MM.1S (cell line): ENCODE measurements around the gene ADISSP.

Experiments
- EZH2 ChIP-seq: fragments of 300-600 bp; sonication (generic); optimal IDR thresholded peaks from 2 replicates; pipeline ENCODE3; 2017; ENCODE audit warnings: low read depth, mild to moderate bottlenecking, antibody characterized with exemption, low read length, mixed read lengths
- TF ChIP-seq, protein P1 (sequence below): fragments of 300-600 bp; sonication (generic); IDR thresholded peaks from 2 replicates; pipeline ENCODE4 v1.5.1; 2016; ENCODE audit warnings: antibody characterized with exemption, low read length, mixed read lengths

DNA sequence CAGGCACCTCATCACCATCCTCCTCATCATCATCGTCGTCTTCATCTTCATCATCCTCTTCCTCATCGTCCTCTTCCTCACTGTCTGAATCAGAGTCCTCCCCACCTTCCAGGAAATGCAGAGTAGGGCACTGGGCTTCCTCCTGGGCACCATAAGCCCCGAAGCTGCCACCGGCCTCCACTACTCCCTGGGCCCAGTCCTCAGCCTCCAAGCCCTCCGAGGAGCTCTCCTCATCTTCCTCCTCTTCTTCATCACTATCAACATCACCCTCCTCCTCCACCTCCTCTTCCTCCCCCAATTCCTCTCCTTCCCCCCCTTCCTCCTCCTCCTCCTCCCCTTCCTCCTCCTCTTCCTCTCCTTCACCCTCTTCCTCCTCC lies 17.3 kb upstream of the ADISSP start:
- no peak for TF ChIP-seq EZH2
- TF ChIP-seq, protein P1, sequence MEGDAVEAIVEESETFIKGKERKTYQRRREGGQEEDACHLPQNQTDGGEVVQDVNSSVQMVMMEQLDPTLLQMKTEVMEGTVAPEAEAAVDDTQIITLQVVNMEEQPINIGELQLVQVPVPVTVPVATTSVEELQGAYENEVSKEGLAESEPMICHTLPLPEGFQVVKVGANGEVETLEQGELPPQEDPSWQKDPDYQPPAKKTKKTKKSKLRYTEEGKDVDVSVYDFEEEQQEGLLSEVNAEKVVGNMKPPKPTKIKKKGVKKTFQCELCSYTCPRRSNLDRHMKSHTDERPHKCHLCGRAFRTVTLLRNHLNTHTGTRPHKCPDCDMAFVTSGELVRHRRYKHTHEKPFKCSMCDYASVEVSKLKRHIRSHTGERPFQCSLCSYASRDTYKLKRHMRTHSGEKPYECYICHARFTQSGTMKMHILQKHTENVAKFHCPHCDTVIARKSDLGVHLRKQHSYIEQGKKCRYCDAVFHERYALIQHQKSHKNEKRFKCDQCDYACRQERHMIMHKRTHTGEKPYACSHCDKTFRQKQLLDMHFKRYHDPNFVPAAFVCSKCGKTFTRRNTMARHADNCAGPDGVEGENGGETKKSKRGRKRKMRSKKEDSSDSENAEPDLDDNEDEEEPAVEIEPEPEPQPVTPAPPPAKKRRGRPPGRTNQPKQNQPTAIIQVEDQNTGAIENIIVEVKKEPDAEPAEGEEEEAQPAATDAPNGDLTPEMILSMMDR: no peak
